Embryonic facial prominence (tissue), 1 donor: ENCODE results near the gene PARP8.
"Not testable (repeated sequence)": the region's sequence is repeated elsewhere in the genome, so short reads cannot be mapped to it uniquely, and the experiment has no call there.

Source experiments
- DNase-seq: peaks from one replicate; pipeline ENCODE4 v3.0.0-alpha.2; 2016; ENCODE audit errors: extremely low spot score

The PARP8 gene

DNA sequence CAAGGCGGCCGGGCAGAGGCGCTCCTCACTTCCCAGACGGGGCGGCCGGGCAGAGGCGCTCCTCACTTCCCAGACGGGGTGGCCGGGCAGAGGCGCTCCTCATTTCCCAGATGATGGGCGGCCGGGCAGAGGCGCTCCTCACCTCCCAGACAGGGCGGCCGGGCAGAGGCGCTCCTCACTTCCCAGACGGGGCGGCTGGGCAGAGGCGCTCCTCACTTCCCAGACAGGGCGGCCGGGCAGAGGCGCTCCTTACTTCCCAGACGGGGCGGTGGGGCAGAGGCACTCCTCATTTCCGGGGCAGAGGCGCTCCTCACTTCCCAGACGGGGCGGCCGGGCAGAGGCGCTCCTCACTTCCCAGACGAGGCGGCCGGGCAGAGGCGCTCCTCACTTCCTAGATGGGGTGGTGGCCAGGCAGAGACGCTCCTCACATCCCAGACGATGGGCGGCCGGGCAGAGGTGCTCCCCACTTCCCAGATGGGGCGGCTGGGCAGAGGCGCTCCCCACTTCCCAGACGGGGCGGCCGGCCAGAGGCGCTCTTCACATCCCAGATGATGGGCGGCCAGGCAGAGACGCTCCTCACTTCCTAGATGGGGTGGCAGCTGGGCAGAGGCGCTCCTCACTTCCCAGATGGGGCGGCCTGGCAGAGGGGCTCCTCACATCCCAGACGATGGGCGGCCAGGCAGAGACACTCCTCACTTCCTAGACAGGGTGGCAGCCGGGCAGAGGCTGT, 108.2 kb downstream of the PARP8 start:
- not testable (repeated sequence) for DNase-seq

DNA sequence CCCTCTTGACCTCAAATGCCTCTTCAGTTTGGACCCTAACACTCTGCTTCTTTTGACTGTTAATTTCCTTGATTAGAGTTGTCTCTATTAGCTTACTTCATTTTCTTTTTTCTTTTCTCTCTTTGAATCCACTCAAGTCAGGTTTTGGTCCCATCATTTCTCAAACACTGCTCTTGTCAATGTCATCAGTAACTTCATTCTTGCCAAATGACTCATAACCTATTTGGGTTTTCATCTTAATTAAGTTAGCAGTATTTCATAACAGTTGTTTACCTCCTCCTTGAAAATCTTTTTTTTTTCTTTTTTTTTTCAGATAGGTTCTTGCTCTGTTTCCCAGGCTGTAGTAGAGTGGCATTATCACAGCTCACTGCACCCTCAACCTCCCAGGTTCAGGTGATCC, 119.6 kb downstream of the PARP8 start:
- no peak for DNase-seq

DNA sequence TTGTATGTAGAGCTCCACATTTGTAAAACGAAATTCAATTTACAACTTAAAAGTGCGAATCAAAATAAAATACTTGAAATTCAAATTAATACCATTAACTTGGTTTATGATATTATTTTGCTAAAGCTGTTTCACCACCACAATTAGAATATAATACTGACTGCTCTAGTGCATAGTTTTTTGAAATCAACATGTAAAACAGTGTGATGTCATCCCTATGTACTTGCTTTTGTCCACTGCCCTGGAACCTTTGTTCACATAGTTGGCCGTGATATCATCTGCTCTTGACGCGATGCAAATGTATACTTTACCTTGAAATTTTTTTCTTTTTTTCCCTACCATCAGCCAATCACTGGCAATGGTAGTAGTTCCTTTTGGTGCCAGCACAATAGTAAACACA, 125.4 kb downstream of the PARP8 start:
- no peak for DNase-seq

DNA sequence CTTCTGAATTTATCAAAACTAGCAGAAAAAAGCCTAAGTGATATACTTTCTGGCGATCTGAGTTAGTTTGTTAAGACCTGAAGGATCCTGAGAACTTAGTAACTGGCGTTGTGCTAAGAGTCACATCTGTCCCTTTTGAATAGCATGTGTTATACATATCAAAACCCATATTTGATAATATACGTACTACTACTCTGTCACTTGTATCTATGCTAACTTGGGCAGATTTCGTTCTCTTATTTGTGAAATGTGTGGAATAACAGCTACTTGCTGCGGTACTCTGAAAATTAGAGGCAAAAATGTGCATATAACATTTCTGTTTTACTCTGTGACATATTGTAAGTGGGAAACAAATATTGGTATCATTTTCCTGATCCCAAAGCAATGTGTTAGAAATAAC, 126.4 kb downstream of the PARP8 start:
- DNase-seq: no peak

DNA sequence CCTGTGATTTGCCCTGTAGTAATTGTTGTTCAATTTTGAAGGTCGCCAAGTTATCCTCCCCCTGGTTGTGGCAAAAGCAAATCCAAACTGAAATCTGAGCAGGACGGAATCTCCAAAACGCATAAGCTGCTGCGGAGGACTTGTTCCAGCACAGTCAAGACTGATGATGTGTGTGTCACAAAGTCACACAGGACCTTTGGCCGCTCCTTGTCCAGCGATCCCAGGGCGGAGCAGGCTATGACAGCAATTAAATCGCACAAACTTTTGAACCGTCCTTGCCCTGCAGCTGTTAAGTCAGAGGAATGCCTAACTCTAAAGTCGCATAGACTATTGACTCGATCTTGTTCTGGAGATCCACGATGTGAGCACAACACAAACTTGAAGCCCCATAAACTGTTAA, 128.4 kb downstream of the PARP8 start:
- no peak for DNase-seq

DNA sequence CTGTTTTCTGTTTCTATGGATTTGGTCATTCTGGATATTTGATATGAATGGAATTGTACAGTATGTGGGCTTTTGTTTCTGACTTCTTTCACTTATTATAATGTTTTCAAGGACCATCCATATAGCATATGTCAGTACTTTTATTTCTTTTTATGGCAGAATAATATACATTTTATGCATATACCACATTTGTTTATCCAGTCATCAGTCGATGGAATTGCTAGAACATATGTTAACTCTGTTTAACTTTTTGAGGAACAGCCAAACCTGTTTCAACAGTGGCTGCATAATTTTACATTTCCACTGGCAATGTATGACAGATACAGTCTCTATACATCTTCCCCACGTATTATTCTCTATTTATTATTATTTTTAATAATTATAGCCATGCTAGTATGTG, 131.6 kb downstream of the PARP8 start:
- DNase-seq: no peak

DNA sequence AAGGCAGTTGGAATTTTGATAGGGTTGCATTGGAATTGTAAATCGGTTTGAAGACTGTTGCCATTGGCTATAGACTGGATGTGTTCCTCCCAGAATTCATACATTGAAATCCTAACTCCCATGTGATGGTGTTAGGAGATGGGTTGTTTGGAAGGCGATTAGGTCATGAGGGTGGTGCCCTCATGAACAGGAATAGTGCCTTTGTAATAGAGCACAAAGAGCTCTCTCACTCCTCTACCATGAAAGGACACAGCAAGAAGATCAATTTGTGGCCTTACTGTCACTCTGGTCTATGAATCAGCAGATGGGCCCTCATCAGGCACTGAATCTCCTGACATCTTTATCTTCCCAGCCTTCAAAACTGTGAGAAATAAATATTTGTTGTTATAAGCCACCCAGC, 133.2 kb downstream of the PARP8 start:
- DNase-seq: no peak

DNA sequence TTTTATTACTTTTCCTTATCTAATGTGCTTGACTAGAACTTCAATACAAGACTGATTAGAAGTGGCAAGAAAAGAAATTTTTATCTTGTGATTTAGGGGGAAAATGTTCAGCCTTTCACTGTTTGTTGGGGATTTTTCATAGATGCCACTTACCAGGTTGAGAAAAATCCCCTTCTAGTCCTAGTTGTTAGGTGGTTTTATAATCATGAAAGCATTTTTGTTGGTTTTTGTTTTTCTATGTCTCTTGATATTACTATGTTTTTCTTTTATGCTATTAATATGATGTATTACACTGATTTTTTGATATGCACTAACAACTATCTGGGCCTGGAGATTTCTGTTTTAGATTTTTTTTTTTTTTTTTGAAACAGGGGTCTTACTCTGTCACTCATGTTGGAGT, 134.0 kb downstream of the PARP8 start:
- DNase-seq: no peak

DNA sequence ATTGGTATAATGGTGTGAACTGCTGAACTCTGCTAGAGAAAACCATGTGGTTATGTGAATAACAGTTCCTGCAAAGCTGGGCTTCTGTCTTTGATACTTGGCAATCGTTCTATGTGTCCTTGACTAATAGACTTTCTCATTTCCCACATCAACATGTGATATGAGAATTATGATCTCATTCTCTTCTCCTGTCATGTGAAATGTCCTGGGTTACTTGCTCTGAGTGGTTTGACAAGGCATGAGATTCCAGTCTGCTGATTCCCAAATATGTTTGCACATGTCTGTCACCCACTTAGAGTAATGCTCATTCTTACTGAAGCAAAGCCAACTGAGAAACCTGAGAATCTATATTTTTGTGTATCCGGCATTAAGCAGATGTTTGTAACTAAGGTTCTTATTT, 141.2 kb downstream of the PARP8 start:
- DNase-seq: no peak

DNA sequence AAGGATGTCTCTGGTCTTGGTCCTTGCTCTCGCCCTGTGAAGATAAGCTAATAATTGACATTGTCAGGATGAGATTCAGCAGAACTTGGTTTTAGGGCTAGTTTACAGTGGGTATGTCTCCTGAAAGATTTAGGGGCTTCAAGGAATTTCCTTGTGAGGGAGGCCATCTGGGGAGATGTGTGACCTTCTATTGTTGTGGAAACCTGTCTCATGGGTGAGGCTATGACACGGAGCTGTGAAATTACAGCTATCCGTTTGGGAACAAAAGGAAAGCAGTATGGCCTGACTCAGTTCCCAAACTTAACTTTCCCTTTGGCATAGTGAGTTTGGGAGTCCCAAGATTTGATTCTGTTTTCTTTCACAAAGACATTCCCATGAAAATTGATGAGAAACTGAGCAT, 142.0 kb downstream of the PARP8 start:
- DNase-seq: no peak

DNA sequence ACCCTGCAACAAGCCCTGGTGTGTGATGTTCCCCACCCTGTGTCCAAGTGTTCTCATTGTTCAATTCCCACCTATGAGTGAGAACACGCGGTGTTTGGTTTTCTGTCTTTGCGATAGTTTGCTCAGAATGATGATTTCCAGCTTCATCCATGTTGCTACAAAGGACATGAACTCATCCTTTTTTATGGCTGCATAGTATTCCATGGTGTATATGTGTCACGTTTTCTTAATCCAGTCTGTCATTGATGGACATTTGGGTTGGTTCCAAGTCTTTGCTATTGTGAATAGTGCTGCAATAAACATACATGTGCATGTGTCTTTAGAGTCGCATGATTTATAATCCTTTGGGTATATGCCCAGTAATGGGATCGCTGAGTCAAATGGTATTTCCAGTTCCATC, 145.3 kb downstream of the PARP8 start:
- not testable (repeated sequence) for DNase-seq

DNA sequence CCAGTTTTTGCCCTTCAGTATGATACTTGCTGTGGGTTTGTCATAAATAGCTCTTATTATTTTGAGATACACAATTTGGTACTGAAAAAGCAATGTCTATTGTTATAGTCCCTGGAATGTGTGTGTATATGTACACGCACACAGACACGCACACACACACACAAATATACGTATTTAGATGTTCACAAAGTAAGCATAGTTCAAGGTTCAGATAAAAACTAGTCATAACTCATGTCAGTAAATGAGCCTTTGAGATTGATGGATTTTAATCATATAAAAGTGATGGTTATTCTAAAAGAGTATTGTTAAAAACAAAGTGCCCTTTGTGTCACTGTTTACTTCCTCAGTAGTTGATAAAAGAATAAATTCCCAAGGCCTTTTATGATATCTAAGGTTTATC, 147.3 kb downstream of the PARP8 start:
- no peak for DNase-seq

DNA sequence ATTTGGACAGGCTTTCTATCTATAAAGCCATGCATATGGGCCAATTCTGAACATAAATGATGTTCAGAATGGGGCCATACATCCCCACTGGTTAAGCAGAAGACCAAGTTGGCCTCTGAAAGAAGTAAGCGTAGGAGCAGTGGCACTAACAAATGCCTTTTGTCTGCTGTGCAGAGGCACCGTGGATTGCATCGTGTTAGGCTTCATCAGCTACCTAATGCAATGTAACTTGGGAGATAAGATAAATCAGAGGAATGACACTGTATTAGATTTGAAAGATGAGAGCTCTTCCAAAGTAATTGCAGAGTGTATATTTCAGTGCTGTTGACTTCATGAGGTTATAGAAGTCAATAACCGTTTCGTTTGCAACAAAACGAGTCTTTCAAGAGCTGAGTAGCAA, 148.1 kb downstream of the PARP8 start:
- DNase-seq: no peak

DNA sequence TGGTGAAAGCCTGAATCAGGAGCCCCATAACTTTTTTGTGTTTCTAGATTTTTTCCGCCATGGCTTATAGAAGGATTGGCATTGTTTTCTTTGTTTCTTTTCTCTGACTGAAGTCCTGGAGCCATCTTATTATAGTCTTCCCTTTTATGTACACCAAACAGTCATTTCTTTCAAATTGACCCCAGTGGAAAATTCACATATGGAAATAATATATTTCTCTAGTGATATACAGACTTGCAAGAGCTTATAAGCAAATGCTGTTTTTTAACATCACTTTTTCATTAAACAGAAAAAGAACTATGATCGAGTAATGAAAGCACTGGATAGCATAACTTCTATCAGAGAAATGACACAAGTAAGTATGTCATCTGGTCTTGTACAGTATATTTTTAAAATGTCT, 155.6 kb downstream of the PARP8 start:
- DNase-seq: no peak

DNA sequence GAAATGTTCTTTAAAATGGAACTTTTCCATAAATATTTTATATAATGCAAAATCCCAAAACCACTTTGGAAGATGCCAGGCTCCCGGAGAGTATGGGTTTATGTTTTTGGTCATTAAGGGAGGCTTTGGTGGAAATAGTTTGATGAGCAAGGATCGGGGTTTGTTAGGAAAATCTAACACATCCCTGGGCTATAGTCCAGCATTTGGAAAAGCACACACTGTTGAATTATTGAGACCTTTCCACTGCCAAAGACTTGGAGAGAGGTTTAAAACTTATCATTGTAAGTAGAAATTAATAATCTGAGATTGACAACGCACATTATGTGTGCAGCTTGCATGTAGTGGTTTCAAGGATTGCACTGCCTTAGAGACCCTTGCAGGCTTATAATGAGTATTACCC, 156.3 kb downstream of the PARP8 start:
- no peak for DNase-seq

DNA sequence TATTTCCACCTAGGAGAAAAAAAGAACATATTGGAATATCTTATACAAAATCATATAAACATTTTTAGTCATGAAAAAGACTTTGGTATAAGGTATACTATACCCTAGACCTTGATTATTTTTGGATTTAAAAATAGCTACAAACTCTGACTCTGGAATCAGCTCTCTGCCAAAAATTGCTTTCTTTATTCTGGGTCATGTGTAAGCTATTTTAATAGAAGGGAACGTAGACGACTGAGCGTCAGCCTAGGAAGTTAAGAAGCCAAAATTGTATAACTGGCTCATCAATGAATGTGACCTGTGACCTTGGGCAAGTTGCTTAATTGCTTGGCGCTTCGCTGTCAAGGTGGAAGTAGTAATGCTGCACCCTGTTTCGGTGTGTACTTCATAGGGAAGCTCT, 157.1 kb downstream of the PARP8 start:
- DNase-seq: no peak

DNA sequence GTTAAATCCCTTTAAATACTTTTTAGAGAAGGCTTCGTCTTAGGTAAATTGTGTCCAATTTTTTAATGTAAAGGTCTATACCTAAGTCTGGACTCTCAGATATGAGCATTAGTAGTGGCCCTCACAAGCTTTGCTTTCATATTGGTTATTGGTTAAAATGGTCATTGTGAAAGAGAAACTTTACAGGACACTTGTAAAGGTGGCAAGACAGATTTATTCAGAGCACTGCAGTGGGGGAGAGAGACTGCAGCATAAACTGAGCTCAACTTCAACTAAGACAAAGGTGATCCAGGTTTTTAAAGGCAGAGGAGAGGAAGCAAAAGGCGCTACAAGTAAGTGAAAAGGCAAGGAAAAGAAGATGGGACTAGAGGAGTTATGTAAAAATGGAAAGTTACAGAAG, 157.7 kb downstream of the PARP8 start:
- no peak for DNase-seq

DNA sequence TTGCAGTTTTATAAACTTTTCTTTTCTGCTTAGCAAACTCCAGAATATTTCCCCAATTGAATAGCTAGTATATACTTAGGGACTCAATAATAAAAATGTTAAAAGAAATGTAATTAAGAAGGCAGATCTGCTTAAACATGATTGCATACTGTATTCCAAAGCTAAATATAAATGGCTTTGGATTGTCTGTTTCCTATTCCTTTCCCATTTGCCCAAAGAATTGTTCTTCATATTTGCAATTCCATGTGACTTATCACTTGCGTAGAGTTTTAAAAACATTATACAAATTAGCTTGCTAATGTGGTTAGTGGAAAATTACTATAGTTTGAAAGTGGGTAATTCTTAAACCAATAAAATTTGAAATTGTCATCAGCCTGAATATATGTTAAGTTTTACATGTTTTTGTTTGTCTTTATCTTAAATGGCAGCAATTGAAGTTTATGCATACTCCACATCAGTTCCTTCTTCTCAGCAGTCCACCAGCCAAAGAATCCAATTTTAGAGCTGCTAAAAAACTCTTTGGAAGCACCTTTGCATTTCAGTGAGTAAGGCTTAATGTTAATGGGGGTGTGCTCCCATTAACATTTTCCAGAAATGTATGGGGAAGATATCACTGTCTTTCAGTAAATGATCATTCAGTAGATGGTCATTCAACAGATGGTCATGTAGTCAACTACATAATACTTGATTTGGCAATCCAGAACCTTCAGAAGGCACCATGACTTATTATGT, 161.2 kb downstream of the PARP8 start:
- no peak for DNase-seq

DNA sequence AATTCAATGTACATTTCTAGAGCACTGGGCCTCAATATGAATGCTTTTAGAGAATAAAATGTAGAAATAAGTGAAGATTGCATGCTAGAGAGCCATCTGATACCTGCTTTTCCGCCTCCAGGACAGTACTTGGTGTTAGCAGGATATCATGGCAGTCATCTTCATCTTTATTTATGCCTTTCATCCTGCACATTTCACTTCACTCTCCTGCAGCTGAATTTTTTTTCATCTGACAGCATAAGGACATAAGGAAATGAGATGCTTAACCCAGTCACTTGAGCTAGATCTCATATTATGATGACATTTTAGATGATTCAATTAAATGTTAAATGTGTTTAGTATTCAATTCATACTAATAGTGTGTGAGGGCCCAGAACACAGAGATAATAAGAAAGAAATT, 162.6 kb downstream of the PARP8 start:
- DNase-seq: no peak

DNA sequence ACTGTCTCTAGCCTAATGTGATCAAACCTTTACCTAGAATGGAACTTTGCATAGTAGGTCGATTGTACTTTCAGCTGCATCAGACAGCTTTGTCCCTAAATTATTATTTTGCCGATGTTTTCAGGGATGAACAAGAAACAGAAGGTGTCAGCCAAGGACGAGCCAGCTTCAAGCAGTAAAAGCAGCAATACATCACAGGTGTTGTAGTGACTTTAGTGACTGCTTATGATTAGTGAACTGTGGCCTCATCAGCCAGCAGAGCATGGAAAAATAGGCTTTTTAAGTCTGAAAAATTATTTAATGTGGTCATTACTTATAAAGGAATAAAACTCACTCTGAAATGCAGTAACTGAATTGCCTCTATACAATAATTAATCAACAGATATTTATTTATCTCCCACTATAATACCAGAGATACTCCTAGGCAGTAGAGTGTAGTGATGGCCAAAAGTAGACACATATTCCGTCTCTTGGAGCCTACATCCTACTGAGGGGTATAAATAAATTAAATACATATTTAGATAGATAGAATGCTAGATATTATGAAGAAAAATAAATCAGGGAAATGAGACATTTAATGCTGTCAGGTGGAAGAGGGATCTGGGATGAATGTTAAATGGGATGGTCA, 166.3 kb downstream of the PARP8 start:
- DNase-seq: no peak

DNA sequence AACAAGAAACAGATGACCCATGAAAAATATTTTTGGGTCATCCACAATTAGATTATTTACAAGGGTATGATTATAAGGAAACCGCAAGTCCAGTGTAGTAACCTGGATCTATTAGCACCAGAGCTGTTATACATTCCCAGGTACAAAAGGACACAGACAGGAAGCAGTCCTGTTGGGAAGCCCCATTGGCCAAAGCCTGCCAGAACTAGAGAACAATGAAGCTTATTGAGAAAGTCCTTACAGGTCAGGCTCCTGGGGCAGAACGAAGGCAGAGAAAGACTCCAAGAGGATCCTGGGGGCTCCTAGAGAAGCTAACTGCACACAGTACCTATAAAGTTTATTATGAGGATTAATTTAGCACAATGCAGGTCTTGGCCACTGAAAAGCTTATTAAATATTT, 169.9 kb downstream of the PARP8 start:
- no peak for DNase-seq

DNA sequence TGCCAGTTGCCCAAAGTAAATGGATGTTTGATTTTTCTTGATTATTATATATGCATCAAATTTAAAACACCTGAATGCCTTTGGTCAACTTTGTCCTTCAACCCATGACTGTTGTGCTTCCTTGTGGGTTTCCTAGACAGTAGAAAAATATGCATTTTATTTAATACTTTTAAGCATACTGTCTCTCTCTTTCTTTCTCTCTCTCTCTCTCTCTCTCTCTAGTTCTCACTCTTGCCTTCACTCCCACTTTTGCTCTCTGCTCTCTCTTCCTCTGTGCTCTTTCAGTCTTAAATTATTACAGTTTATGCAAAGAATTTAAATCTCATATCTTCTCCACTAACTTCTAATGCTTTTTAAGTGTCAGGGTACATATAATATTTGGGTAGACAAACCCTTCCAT, 173.0 kb downstream of the PARP8 start:
- no peak for DNase-seq

DNA sequence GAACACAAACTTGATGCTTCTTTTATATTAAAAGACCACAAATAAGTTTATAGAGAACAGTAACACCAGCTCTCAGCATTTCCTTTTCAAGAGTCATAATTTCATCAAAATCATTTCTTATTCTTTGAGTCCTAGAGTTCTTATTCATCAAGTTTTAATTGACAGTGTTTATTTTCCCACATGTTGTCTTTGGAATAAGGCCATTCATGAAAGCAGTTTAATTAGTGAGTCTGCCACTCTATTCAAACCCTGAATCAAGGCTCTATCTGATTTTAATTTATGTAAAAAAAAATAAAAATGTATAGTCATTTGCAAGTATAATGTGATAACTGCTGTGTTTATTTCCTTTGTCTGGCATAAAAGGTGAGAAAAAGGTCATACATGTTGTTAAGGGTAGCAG, 176.7 kb downstream of the PARP8 start:
- DNase-seq: no peak
